ENCODE data around the gene DCDC2C.

Gene DCDC2C

GRCh38 chr2:3738454-3738853 is 35.1 kb downstream of the DCDC2C start:
- TF ChIP-seq GATA2 (IDR thresholded peaks at IDR 0.05; ENCODE audit: low read depth, low read length) (no peak), GATA3 (IDR thresholded peaks at IDR 0.05; ENCODE audit: low read depth, low read length) (no peak)

- no peak for TF ChIP-seq GATA2 (IDR thresholded peaks at IDR 0.05; ENCODE audit: low read depth, low read length)
- no peak for TF ChIP-seq GATA3 (IDR thresholded peaks at IDR 0.05; ENCODE audit: low read depth, low read length)
Measured at GRCh38 chr2:3739313-3739712, 35.9 kb downstream of the DCDC2C start.

GRCh38 chr2:3741396-3741795 is 38.0 kb downstream of the DCDC2C start:
- TF ChIP-seq GATA3 (IDR thresholded peaks at IDR 0.05; ENCODE audit: low read depth, low read length): no peak

DNA sequence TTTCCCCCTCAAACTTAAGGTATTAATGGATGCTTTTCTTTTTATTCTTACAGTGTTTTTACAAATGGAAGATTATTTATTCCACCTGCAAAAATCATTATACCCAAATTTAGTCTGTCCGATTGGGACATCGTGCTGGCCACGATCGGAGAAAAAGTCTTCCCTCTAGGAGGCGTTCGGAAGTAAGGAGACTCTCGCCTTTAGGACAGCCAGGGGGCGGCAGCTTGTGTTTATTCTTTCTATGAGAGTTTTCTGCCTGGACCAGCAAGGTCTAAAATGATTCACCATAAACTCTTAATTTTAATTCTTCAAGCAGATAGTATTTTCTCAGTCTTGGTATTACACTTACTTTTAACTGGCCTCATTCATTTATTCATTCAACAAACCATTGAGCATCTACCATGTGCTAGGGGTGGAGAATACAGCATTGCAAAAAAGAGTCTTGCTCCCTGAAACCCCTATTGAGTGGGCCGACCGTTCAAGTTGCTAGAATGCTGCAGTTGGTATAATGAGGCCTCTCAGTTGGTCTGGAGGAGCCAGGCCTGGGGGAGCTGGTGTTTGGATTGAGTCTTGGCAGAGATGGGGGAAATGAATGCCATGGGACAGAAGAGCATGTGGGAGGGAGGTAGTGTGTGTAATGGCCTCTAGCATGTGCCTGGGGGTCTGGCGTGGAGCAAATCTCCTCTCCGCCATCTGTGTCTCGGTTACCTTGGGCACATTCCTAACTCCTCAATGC is 38.7 kb downstream of the DCDC2C start:
- TF ChIP-seq GATA3 (IDR thresholded peaks at IDR 0.05; ENCODE audit: low read depth, low read length) (no peak), GATA2 (IDR thresholded peaks at IDR 0.05; ENCODE audit: low read depth, low read length) (no peak)

GRCh38 chr2:3742743-3743508 is 39.6 kb downstream of the DCDC2C start:
- no peak for TF ChIP-seq GATA2 (IDR thresholded peaks at IDR 0.05; ENCODE audit: low read depth, low read length)
- no peak for TF ChIP-seq GATA3 (IDR thresholded peaks at IDR 0.05; ENCODE audit: low read depth, low read length)

- TF ChIP-seq GATA3 (IDR thresholded peaks at IDR 0.05; ENCODE audit: low read depth, low read length) (no peak), GATA2 (IDR thresholded peaks at IDR 0.05; ENCODE audit: low read depth, low read length) (no peak)
Measured at GRCh38 chr2:3743951-3744555, 40.7 kb downstream of the DCDC2C start.

GRCh38 chr2:3745920-3746319 is 42.5 kb downstream of the DCDC2C start:
- TF ChIP-seq GATA3 (IDR thresholded peaks at IDR 0.05; ENCODE audit: low read depth, low read length): no peak
- no peak for TF ChIP-seq GATA2 (IDR thresholded peaks at IDR 0.05; ENCODE audit: low read depth, low read length)

GRCh38 chr2:3747032-3747654 is 43.8 kb downstream of the DCDC2C start:
- no peak for TF ChIP-seq GATA3 (IDR thresholded peaks at IDR 0.05; ENCODE audit: low read depth, low read length)
- no peak for TF ChIP-seq GATA2 (IDR thresholded peaks at IDR 0.05; ENCODE audit: low read depth, low read length)

DNA sequence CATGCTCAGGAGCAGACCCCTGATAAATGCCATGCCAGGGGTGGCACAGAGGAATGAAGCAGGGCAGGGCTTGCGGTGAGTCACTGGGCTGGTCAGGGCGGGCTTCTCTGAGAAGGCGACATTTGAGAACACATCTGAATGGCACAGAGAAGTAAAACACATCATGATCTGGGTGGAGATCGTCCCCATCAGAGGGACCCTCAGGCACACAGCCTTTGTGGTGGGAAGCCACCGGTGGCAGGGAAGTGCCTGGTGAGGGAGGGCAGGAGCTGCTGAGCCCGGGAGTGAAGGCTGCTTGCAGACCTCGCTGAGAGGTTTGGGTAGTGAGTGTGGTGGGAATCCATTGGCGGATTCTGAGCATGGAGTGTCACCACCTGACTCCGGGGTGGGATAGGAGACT is 44.5 kb downstream of the DCDC2C start:
- TF ChIP-seq GATA2 (IDR thresholded peaks at IDR 0.05; ENCODE audit: low read depth, low read length) (no peak), GATA3 (IDR thresholded peaks at IDR 0.05; ENCODE audit: low read depth, low read length) (no peak)

- TF ChIP-seq GATA2 (IDR thresholded peaks at IDR 0.05; ENCODE audit: low read depth, low read length) (no peak), GATA3 (IDR thresholded peaks at IDR 0.05; ENCODE audit: low read depth, low read length) (no peak)
Measured at GRCh38 chr2:3749201-3749600, 45.8 kb downstream of the DCDC2C start.

DNA sequence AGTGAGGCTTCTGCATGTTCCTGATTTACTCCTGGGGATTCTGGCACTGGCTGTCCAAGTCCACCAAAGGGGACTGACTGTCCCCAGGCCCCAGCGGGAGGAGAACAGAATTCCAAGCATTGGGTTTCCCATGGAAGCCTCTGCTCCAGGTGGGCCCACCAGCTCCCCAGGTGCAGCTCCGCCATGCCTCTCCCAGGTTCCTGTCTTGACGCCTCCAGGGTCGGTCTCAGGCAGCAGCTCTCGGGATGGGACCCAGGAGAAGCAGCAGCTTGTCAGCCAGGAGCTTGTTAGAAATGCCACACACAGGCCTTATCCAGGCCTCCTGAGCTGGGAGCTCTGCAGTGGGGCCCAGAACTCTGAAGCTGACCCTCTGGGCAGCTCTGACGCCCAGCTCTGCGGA is 47.9 kb downstream of the DCDC2C start:
- TF ChIP-seq GATA3 (IDR thresholded peaks at IDR 0.05; ENCODE audit: low read depth, low read length): no peak
- no peak for TF ChIP-seq GATA2 (IDR thresholded peaks at IDR 0.05; ENCODE audit: low read depth, low read length)

- no peak for TF ChIP-seq GATA2 (IDR thresholded peaks at IDR 0.05; ENCODE audit: low read depth, low read length)
- no peak for TF ChIP-seq GATA3 (IDR thresholded peaks at IDR 0.05; ENCODE audit: low read depth, low read length)
Measured at GRCh38 chr2:3751806-3752205, 48.4 kb downstream of the DCDC2C start.

DNA sequence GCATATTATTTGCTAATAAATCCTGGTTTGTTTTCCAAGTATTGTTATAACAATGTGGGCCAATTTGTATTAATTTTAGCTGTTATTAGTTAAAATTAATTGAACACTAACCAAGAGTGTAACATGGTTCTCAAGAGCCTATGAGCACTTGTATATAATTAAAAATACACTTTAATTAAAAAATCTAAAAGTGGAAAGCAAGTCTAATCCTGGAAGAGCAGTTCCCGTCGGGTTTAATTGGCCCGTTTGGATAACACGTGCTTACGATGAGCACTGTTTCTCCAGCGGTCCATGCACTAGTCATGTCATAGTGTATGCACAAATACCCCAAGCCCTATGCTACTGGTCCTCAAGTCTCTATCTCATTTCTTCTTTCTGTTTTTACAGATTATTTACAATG is 49.0 kb downstream of the DCDC2C start:
- no peak for TF ChIP-seq GATA3 (IDR thresholded peaks at IDR 0.05; ENCODE audit: low read depth, low read length)
- TF ChIP-seq GATA2 (IDR thresholded peaks at IDR 0.05; ENCODE audit: low read depth, low read length): no peak

DNA sequence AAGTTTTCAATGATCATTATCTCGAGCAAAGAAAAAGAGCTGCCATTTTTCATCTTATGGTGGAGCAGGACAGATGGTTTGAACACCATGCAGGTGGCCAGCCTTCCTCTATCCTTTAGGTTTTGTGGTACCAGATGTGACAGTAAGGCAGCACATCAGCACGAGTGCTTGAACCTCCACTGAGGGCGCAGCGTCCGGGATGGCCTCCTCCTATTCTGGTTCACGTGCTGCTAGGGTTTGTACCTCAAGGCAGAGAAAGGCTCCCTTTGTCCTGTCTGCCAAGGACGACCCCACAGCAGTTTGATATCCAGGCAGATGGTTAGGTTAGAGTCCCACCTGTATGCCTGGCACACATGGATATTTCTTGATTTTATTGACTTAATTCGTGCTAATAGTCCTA is 50.2 kb downstream of the DCDC2C start:
- no peak for TF ChIP-seq GATA2 (IDR thresholded peaks at IDR 0.05; ENCODE audit: low read depth, low read length)
- TF ChIP-seq GATA3 (IDR thresholded peaks at IDR 0.05; ENCODE audit: low read depth, low read length): no peak

Data from SH-SY5Y (cell line).